Measurements from ENCODE around the gene POR.

GRCh38 chr7:75987805-75988567, 73.0 kb downstream of the POR start:
- no peak for TF ChIP-seq ATF6 (CRISPR knock-in tag; IDR thresholded peaks at IDR 0.05)
- TF ChIP-seq CTCF (IDR thresholded peaks at IDR 0.05) = no peak
- TF ChIP-seq ELF4 (CRISPR knock-in tag; IDR thresholded peaks at IDR 0.05; ENCODE audit: low read depth) = no peak
- TF ChIP-seq FOXK1 (CRISPR knock-in tag; IDR thresholded peaks at IDR 0.05) = no peak
- no peak for TF ChIP-seq SP1 (CRISPR knock-in tag; conservative IDR thresholded peaks at IDR 0.05)
- TF ChIP-seq MXD4 (CRISPR knock-in tag; IDR thresholded peaks at IDR 0.05; ENCODE audit: borderline replicate concordance) = no peak

Data from WTC11 (cell line).